ENCODE measurements around the gene TMEM131L. TPM values are rescaled to one million over a fixed set of nuclear protein-coding genes. Genes with fewer than 3 reads are reported as not detected.

Gene TMEM131L
- polyA plus RNA-seq, 1 donor, result 61.1 TPM

DNA sequence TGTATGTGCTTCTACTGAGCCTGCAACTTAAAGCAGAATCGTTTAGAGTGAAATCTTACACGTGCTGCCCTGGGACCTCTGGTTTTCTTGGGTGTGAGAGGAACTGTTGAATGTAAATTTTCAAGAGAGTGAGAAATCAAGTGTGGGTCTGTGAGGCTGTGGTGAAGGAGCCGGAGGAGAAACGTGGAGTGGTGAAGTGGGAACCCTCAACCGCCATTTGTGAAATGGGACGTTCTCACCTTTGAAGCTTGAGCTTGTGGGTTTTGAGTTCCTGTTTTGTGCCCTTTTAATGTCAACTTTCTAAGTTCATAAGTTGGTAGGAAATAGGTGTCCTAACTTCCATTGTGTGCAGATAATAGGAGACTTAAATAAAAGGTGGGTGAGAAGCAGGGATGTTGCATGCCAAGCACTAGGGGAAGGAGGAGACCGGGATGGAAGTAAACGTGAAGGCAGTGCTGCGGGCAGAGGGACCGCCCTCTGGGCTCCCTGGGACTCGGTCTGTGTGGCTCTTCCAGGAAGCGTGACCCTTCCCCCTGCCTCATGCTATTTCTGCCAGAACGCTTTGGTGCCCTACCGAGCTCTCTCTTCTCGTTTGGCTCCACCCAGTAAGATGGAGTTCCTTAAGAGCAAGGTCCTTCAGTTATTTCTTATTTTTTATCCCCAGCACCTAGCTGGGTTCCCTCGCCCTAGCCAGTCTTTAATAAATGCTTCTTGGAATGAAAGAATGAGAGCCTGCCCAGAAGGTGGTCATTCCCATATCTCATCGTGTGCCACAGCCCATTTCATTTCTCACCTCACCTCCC is 56.0 kb downstream of the TMEM131L start:
- DNase-seq, result no peak

GRCh38 chr4:153522802-153523094 is 56.6 kb downstream of the TMEM131L start:
- DNase-seq, result no peak

DNA sequence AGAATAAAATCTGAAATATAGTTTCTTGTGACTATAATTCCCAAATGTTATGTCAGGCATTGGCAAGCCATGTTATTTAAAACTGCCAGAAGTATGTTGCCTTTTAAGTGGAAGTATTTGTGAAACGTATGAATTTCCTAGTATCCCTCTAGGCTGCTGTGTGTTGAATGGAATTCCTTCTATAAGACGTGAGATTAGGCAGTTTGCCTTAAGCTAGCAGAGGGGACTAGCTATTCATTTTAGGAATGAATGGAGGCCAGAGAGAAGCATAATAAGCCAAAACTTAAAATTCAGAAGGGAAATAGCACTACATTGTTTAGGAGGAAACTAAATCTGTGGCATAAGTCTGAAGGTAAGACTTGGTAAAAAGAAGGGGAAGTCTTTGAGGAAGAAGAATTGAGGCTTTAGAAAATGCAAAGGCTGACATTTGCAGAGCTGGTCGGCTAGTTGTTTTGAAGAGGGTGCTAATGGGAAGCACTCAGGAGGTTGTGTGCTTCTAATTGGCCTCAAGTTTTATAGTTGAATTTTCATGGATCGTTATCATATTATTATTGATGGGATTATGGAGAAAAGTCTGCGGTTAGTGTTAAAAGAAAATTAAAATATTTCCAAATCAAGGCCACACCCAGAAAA is 57.1 kb downstream of the TMEM131L start:
- no peak for DNase-seq

- no peak for DNase-seq
These were observed 57.8 kb downstream of the TMEM131L start for GRCh38 chr4:153523941-153524386.

DNA sequence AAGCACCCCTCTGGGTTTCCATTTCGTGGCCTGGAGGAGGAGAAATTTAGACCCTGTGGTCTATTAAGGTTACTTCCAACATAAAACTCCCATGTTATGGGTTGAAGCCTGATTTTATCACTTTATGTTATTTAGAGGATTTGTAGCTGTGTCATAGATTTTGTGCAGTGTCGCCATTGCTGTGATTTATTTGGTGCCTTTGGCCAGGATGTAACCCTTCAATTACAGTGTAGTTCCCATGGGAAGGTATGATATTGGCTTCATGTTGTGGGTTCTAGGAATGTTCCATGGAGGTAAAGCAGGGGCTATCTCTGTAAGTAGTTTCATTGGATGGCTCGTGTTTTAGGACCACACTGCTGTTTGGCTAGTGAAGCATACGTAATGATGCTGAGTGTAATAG is 58.5 kb downstream of the TMEM131L start:
- DNase-seq, result no peak

- DNase-seq, result no peak
These were observed 61.5 kb downstream of the TMEM131L start for GRCh38 chr4:153527690-153528089.

GRCh38 chr4:153528705-153529485 is 62.7 kb downstream of the TMEM131L start:
- DNase-seq, result no peak

DNA sequence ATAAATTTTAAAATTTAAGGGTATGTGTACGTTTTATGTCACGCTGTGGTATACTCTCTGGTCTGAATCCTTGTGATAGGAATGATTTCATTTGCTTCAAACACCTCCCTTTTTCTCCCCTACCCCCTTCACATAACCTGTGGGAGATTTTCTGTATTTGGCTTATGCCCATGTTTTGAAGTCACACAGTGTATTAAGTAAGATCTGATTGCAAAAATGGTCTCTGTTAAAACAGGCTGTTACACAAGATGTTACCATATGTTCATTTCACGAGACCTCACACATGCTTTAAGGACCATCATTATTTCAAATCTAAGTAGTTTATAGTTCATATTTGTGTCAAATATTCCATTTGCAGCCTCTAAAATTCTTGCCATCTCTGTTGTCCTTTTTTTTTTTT is 63.5 kb downstream of the TMEM131L start:
- DNase-seq, result no peak

- DNase-seq, result no peak
These were observed 64.3 kb downstream of the TMEM131L start for GRCh38 chr4:153530284-153530999.

GRCh38 chr4:153531000-153531358 is 64.8 kb downstream of the TMEM131L start:
- DNase-seq, result no peak

- DNase-seq, result no peak
These were observed 65.9 kb downstream of the TMEM131L start for GRCh38 chr4:153531976-153532626.

GRCh38 chr4:153532636-153533035 is 66.5 kb downstream of the TMEM131L start:
- no peak for DNase-seq

- no peak for DNase-seq
These were observed 67.2 kb downstream of the TMEM131L start for GRCh38 chr4:153533387-153533786.

DNA sequence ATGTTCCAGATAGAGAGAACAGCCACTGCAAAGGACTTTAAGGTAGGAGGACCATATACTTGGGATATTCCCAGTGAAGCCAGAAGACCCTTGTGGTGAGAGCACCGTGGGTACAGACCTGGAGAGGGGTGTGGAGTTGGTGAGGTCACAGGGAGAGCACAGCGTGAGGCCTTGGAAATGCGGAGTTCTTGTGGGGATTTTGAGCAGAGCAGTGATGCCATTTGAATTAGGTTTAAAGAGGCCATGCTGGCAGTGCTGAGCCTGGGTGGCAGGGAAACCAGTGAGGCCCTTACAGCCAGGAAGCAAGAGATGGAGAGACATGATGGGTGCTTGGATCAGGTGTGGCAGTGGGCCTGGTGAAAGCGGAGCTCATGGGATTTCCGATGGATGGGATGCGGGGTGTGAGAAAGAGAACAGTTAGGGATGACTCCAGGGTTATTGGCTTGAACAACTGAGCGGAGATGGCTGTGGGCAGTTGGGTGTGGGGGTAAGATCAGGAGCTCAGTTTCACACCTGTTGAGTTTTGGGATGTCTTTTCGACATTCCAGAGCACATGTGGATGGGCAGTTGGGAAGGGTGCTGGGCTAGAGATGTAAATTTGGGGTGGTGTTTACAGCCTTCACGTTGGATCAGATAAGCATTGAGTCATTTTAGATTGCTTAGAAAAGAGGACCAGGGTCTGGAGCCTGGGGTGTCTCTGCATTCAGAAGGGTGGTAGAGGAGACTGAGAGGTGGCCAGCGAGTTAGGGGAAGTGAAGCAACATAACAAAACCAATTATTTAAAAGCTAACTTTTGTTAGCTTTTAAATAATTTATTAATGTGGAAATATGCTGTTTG is 68.9 kb downstream of the TMEM131L start:
- DNase-seq, result no peak

GRCh38 chr4:153535772-153536513 is 69.8 kb downstream of the TMEM131L start:
- DNase-seq, result no peak

GRCh38 chr4:153537493-153537960 is 71.4 kb downstream of the TMEM131L start:
- DNase-seq, result no peak

DNA sequence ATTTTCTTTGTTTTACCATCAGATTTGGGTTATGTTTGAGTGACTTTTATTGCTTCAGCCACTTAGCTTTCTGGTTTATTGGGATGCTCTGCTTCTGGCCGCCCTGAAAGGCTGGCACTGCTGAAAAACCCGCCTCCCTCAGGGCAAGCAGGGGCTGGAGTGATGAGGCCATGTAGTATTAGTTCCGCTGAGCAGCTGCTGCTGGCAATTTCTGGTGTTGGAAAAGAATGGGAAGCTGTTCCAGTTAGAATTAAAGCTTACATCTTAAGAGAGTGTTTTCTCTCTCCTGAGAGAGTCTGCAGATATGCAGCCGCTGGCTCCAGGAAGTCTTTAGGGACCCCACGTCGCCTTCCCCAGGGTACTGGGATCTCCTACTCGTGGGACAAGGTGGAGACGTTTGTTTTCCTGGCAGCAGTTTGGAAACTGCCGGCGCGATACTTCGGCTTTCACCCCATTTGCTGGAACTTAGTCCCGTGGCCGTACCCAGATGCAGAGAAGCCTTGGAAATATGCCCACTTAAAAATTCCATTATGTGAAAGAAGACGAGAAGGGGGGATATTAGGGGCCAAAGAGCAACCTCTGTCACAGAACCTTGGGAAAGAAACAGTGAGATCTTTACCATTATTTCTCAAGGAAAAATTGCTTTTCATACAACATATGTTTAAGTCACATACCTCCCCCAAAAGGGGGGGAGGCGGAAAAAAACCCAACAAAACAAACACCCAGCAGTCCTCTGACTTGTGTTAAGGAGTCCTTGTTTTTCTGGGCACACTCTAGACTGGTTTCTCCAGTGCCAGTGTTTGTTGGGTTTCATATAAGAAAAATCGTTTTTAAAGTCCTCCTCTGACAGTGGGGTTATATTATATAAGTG is 72.6 kb downstream of the TMEM131L start:
- peak; percentile 68 for DNase-seq

DNA sequence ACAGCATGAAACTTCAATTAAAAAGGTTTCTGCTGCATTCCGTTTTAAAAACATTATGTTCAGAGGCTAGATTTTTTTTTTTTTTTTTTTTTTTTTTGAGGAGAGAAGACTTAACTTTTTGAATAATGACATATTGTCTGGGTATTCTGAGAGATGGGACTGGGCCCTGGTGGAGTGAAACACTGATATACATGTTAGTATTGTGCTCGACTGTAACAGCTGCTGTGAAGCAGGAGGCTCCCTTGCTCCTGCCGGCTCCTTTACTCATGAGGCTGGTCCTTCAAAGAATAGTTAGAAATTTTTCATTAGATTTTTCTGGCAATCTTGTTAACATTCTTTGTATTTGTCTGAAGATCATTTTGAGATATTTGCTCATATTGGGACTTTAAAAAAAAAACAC is 73.3 kb downstream of the TMEM131L start:
- DNase-seq, result no peak

DNA sequence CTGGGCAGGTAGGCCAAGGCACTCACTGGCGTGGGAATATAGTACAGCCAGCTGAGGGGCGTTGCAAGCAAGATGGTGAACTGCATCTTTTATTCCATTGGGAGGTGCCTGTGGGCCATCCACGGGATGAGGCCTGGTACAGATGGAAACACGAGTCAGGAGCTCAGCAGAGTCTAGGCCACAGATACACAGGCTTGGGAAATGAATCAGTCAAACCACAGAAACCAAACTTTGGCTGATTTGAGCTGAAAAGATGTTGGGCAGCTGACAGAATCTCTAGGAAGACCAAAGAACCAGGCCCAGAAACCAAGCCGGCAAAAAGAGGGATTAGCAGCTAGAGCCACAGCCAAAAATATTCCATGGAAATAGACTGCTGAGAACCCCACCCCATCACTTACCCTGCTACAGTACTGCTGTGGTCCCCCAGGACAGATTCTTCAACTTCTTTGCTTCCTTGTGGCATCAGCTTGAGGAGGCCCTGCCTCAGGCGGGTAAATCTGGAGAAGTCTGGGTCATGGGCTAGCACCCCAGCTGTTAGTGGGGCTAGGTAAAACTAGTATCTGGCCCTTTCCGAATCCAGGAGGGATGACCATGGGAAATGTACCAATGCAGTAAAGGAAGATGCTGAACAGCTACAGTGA is 75.4 kb downstream of the TMEM131L start:
- DNase-seq, result no peak

All from hindlimb muscle (tissue), 1 donor.